ENCODE measurements around the gene MORN2. TPM values are rescaled to one million over a fixed set of nuclear protein-coding genes. Genes with fewer than 3 reads are reported as not detected.

The MORN2 gene
- total and polyA plus RNA-seq, 2 of the 13 experiments (the other 11 are each of a cell fraction or from before 2014, with no cell fraction given) = 7.0 to 28.0 TPM

DNA sequence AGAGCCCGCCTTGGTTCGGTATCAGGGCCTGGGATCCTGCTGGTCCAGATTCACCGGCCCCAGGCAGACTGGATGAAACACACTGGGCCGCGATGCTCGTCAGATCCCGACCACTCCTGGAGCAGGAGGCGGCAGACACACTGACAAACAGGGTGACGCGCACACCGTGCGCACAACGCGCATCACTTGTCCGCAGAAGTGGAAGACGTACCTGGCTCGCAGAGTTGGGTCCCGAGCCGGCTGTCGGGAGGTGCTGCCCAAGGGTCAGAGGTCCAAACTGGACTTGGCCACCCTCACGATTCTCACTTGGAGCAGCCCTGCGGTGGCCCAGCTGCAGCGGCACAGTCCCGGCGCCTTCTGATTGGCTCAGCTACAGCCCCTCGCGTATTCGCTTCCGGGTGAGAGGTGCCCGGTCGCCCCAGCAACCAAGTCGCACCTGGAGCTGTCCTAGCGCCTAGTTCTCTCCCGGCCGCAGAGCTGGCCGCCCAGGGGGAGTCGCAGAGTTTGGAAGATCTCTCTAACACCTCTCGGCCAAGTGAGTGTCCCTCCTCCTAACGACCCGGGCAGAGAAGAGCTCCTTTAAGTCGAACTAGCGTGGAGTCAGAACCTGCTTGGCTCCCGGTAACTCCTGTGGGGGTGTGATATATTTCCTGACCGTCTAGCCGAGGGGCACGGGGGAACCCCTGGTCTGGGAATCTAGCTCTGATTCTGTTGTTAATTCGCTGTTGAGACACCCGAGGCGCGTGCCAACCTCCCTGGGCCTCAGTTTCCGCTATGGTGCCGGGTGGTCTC is at the start of gene MORN2, which contains the start of gene DHX57 (continued):
- TF ChIP-seq, protein P1, sequence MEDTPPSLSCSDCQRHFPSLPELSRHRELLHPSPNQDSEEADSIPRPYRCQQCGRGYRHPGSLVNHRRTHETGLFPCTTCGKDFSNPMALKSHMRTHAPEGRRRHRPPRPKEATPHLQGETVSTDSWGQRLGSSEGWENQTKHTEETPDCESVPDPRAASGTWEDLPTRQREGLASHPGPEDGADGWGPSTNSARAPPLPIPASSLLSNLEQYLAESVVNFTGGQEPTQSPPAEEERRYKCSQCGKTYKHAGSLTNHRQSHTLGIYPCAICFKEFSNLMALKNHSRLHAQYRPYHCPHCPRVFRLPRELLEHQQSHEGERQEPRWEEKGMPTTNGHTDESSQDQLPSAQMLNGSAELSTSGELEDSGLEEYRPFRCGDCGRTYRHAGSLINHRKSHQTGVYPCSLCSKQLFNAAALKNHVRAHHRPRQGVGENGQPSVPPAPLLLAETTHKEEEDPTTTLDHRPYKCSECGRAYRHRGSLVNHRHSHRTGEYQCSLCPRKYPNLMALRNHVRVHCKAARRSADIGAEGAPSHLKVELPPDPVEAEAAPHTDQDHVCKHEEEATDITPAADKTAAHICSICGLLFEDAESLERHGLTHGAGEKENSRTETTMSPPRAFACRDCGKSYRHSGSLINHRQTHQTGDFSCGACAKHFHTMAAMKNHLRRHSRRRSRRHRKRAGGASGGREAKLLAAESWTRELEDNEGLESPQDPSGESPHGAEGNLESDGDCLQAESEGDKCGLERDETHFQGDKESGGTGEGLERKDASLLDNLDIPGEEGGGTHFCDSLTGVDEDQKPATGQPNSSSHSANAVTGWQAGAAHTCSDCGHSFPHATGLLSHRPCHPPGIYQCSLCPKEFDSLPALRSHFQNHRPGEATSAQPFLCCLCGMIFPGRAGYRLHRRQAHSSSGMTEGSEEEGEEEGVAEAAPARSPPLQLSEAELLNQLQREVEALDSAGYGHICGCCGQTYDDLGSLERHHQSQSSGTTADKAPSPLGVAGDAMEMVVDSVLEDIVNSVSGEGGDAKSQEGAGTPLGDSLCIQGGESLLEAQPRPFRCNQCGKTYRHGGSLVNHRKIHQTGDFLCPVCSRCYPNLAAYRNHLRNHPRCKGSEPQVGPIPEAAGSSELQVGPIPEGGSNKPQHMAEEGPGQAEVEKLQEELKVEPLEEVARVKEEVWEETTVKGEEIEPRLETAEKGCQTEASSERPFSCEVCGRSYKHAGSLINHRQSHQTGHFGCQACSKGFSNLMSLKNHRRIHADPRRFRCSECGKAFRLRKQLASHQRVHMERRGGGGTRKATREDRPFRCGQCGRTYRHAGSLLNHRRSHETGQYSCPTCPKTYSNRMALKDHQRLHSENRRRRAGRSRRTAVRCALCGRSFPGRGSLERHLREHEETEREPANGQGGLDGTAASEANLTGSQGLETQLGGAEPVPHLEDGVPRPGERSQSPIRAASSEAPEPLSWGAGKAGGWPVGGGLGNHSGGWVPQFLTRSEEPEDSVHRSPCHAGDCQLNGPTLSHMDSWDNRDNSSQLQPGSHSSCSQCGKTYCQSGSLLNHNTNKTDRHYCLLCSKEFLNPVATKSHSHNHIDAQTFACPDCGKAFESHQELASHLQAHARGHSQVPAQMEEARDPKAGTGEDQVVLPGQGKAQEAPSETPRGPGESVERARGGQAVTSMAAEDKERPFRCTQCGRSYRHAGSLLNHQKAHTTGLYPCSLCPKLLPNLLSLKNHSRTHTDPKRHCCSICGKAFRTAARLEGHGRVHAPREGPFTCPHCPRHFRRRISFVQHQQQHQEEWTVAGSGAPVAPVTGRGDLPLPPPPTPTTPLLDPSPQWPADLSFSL (CRISPR knock-in tag; IDR thresholded peaks at IDR 0.05) = no peak
- TF ChIP-seq ZNF570 (CRISPR knock-in tag; IDR thresholded peaks at IDR 0.05; ENCODE audit: borderline replicate concordance) (no peak), ZNF251 (CRISPR knock-in tag; IDR thresholded peaks at IDR 0.05) (0 out of 2 replicates have a peak, but pooled peaks have one; percentile 16), RNF2 (conservative IDR thresholded peaks at IDR 0.05; ENCODE audit: low read depth) (peak; percentile 86; the same call in 1 of the 2 replicates), ZSCAN12 (CRISPR knock-in tag; IDR thresholded peaks at IDR 0.05) (no peak), ZNF274 (CRISPR knock-in tag; IDR thresholded peaks at IDR 0.05) (peak; percentile 46; the same call in 1 of the 2 replicates), TCF7L2 (IDR thresholded peaks at IDR 0.05; ENCODE audit: low read depth, low read length) (no peak), ZNF296 (CRISPR knock-in tag; conservative IDR thresholded peaks at IDR 0.05) (no peak; the same call in 1 of the 2 replicates), ZNF562 (CRISPR knock-in tag; IDR thresholded peaks at IDR 0.05; ENCODE audit: borderline replicate concordance) (no peak), HCFC1 (IDR thresholded peaks at IDR 0.05; ENCODE audit: low read depth, low read length) (peak; percentile 65), ZNF83 (CRISPR knock-in tag; IDR thresholded peaks at IDR 0.05; ENCODE audit: borderline replicate concordance) (0 out of 2 replicates have a peak, but pooled peaks have one; percentile 75), ZNF629 (CRISPR knock-in tag; conservative IDR thresholded peaks at IDR 0.05) (peak; percentile 53; the same call in 1 of the 2 replicates), JARID2 (CRISPR knock-in tag; IDR thresholded peaks at IDR 0.05; ENCODE audit: insufficient replicate concordance) (peak; percentile 22), RBAK (CRISPR knock-in tag; IDR thresholded peaks at IDR 0.05) (no peak), WIZ (CRISPR knock-in tag; IDR thresholded peaks at IDR 0.05) (peak; percentile 94; the same call in 1 of the 2 replicates), ZNF121 (CRISPR knock-in tag; IDR thresholded peaks at IDR 0.05) (peak; percentile 80; the same call in 1 of the 2 replicates)
- TF ChIP-seq, protein P2, sequence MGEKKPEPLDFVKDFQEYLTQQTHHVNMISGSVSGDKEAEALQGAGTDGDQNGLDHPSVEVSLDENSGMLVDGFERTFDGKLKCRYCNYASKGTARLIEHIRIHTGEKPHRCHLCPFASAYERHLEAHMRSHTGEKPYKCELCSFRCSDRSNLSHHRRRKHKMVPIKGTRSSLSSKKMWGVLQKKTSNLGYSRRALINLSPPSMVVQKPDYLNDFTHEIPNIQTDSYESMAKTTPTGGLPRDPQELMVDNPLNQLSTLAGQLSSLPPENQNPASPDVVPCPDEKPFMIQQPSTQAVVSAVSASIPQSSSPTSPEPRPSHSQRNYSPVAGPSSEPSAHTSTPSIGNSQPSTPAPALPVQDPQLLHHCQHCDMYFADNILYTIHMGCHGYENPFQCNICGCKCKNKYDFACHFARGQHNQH (CRISPR knock-in tag; IDR thresholded peaks at IDR 0.05) = peak; percentile 37; the same call in 1 of the 2 replicates
- TF ChIP-seq, protein P3, sequence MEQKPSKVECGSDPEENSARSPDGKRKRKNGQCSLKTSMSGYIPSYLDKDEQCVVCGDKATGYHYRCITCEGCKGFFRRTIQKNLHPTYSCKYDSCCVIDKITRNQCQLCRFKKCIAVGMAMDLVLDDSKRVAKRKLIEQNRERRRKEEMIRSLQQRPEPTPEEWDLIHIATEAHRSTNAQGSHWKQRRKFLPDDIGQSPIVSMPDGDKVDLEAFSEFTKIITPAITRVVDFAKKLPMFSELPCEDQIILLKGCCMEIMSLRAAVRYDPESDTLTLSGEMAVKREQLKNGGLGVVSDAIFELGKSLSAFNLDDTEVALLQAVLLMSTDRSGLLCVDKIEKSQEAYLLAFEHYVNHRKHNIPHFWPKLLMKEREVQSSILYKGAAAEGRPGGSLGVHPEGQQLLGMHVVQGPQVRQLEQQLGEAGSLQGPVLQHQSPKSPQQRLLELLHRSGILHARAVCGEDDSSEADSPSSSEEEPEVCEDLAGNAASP (CRISPR knock-in tag; IDR thresholded peaks at IDR 0.05; ENCODE audit: borderline replicate concordance) = peak; percentile 71; the same call in 1 of the 2 replicates
- TF ChIP-seq, protein P4, sequence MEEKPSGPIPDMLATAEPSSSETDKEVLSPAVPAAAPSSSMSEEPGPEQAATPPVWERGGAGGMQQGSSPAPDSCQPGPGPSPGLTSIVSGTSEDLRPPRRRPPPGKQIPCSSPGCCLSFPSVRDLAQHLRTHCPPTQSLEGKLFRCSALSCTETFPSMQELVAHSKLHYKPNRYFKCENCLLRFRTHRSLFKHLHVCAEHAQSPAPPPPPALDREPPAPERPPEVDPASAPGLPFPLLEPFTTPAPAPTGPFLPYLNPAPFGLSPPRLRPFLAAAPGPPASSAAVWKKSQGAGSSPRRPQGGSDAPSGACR (CRISPR knock-in tag; IDR thresholded peaks at IDR 0.05) = 0 out of 2 replicates have a peak, but pooled peaks have one; percentile 35
